ENCODE measurements around the gene OTUD3. TPM values are rescaled to one million over a fixed set of nuclear protein-coding genes. Genes with fewer than 3 reads are reported as not detected.
"Not testable (repeated sequence)": the region's sequence is repeated elsewhere in the genome, so short reads cannot be mapped to it uniquely, and the experiment has no call there.

Gene OTUD3
- total RNA-seq, 3 donors from 2014 or later, result 7.8 to 15.4 (median 11.6) TPM

- Histone ChIP-seq H3K4me3 (no peak overlapping the region), H3K36me3 (ENCODE audit: low read depth) (no peaks in the 10 kb centered on the region), H3K9me3 (no peaks in the 10 kb centered on the region), H3K4me1 (ENCODE audit: low read depth) (peaks cover 10% of the 10 kb centered on the region)
- intact Hi-C loops (cut with DNase I, micrococcal nuclease), result loop anchor here in 1 of 2 donors (10.0 kb wide), 1 partner anchor 48 kb away; the partner anchor contains the start of gene RNF186
- DNase-seq, result no peak
- no peak for TF ChIP-seq CTCF (IDR thresholded peaks at IDR 0.05)
- ATAC-seq, result no peak
Observed at GRCh38 chr1:19862944-19863343, 19.3 kb upstream of the OTUD3 start.

GRCh38 chr1:19864570-19865160 is 17.5 kb upstream of the OTUD3 start:
- no peaks in the 10 kb centered on the region for H3K36me3 ChIP-seq (ENCODE audit: low read depth)
- DNase-seq (no peak), ATAC-seq (no peak)
- no peak for TF ChIP-seq CTCF (IDR thresholded peaks at IDR 0.05)
- no peak overlapping the region for H3K4me3 ChIP-seq
- intact Hi-C loops (cut with DNase I, micrococcal nuclease), result loop anchor here in 1 of 2 donors (10.0 kb wide), 1 partner anchor 50 kb away; the partner anchor contains the start of gene RNF186
- no peaks in the 10 kb centered on the region for H3K9me3 ChIP-seq
- peaks cover 10% of the 10 kb centered on the region for H3K4me1 ChIP-seq (ENCODE audit: low read depth)

DNA sequence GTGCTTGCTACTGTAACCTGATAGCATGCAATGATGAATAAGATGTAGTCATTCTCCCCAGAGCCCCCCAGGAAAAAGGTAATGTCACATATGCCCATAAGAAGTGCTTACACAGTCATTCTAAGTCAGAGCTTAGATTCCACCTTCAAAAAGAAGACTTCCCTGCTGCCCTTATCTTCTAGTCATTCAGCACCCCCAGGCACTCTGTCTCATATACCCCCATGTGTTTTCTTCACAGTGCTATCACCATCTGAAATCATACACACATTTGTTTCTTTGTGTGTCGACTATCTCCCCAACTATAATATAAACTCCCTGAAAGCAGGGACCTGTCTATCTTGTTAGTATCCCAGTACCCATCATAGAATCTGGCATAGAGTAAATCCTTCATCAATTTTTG is 16.2 kb upstream of the OTUD3 start:
- H3K4me3 ChIP-seq, result no peak overlapping the region
- intact Hi-C loops (cut with DNase I, micrococcal nuclease), result loop anchor here in 1 of 2 donors (10.0 kb wide), 1 partner anchor 51 kb away; the partner anchor contains the start of gene RNF186
- TF ChIP-seq CTCF (IDR thresholded peaks at IDR 0.05), result no peak
- DNase-seq, result no peak
- H3K9me3 ChIP-seq, result no peaks in the 10 kb centered on the region
- H3K4me1 ChIP-seq (ENCODE audit: low read depth), result peaks cover 10% of the 10 kb centered on the region
- H3K36me3 ChIP-seq (ENCODE audit: low read depth), result no peaks in the 10 kb centered on the region
- no peak for ATAC-seq

DNA sequence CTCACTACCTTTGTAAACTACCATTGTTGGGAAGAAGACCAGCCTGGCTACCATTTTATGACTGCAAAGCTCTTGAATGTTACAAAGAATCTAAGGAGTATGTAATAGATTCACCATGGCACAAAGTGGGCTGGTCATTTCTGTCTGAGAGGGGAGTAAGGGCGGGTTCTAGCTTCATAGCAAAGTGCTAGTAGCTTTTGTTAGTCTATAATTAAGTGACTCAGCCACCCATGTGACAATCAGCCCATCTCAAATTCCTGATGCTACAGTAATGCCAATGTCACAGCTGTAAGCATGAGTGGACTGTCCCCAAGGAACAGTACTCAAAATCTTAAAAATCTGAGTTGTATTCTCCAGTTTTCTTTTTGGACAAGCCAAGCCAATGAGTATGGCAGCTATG is 15.4 kb upstream of the OTUD3 start:
- DNase-seq (no peak), ATAC-seq (peak; percentile 32)
- intact Hi-C loops (cut with DNase I, micrococcal nuclease), result loop anchor here in 1 of 2 donors (10.0 kb wide), 1 partner anchor 52 kb away; the partner anchor contains the start of gene RNF186
- Histone ChIP-seq H3K4me3 (no peak overlapping the region), H3K36me3 (ENCODE audit: low read depth) (no peaks in the 10 kb centered on the region), H3K9me3 (no peaks in the 10 kb centered on the region), H3K4me1 (ENCODE audit: low read depth) (peaks cover 3% of the 10 kb centered on the region)
- no peak for TF ChIP-seq CTCF (IDR thresholded peaks at IDR 0.05)

DNA sequence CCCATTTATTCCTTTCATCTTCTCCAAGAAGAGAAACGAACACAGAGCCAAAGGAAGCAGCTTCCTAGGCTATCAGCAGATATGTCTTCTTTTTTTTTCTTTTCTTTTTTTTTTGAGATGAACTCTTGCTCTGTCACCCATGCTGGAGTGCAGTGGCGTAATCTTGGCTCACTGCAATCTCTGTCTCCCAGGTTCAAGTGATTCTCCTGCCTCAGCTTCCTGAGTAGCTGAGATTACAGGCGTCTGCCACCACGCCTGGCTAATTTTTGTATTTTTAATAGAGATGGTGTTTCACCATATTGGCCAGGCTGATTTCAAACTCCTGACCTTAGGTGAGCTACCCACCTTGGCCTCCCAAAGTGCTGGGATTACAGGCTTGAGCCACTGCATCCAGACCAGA is 13.6 kb upstream of the OTUD3 start:
- DNase-seq; H3K4me1 ChIP-seq (ENCODE audit: low read depth); ATAC-seq; H3K36me3 ChIP-seq (ENCODE audit: low read depth); H3K9me3 ChIP-seq; H3K4me3 ChIP-seq: not testable (repeated sequence)
- intact Hi-C loops (cut with DNase I, micrococcal nuclease), result loop anchor here in 1 of 2 donors (10.0 kb wide), 1 partner anchor 54 kb away; the partner anchor contains the start of gene RNF186

- intact Hi-C loops (cut with DNase I, micrococcal nuclease), result loop anchor here in 1 of 2 donors (10.0 kb wide), 1 partner anchor 55 kb away; the partner anchor contains the start of gene RNF186
- H3K36me3 ChIP-seq (ENCODE audit: low read depth); H3K9me3 ChIP-seq; H3K4me1 ChIP-seq (ENCODE audit: low read depth); ATAC-seq; DNase-seq; H3K4me3 ChIP-seq: not testable (repeated sequence)
Observed at GRCh38 chr1:19869453-19869852, 12.7 kb upstream of the OTUD3 start.
